ENCODE results near the gene BSPRY.

Gene BSPRY

DNA sequence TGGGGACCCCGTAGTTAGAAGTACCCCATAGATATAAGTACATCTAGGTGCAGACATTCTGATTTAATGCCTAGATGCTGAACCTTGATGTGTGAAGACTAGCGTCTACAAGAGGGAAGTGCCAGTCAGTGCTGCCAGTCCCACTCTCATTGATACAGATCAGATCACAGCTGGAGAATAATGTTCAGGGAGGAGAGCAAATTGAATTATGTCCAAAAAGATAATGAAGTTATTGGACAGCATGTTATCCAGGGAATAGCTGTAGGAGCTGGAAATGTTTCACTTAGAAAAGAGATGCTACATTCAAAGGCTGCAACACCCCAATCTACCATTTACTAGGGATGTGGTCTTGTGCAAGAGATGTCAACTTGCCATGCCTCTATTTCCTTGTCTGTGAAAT, 30.3 kb upstream of the BSPRY start:
- TF ChIP-seq, protein P1, sequence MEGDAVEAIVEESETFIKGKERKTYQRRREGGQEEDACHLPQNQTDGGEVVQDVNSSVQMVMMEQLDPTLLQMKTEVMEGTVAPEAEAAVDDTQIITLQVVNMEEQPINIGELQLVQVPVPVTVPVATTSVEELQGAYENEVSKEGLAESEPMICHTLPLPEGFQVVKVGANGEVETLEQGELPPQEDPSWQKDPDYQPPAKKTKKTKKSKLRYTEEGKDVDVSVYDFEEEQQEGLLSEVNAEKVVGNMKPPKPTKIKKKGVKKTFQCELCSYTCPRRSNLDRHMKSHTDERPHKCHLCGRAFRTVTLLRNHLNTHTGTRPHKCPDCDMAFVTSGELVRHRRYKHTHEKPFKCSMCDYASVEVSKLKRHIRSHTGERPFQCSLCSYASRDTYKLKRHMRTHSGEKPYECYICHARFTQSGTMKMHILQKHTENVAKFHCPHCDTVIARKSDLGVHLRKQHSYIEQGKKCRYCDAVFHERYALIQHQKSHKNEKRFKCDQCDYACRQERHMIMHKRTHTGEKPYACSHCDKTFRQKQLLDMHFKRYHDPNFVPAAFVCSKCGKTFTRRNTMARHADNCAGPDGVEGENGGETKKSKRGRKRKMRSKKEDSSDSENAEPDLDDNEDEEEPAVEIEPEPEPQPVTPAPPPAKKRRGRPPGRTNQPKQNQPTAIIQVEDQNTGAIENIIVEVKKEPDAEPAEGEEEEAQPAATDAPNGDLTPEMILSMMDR (conservative IDR thresholded peaks at IDR 0.05; ENCODE audit: low read depth, low read length): no peak

DNA sequence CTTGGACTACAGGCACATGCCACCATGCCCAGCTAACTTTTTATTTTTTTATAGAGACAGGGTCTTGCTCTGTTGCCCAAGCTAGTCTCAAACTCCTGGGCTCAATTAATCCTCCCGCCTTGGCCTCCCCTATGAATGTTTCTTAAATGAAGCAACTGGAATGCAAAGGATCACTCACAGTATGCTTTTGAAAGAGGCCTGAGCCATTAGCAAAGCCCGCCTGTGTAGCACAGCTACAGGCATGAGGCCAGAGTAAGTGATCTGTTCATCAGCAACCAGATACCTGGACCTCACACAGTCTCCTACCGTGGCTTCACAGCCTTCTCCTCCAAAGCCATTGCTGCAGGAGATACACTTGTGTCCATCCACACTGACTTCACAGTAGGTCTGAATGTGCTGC, 29.3 kb upstream of the BSPRY start:
- H3K4me3 ChIP-seq (ENCODE audit: low read length): no peak overlapping the region
- DNase-seq (ENCODE audit: low read depth): no peak
- TF ChIP-seq, protein P1 (conservative IDR thresholded peaks at IDR 0.05; ENCODE audit: low read depth, low read length): no peak

More for the DNA sequence above, 30.3 kb upstream of the BSPRY start:
- no peak overlapping the region for H3K4me3 ChIP-seq (ENCODE audit: low read length)
- no peak for DNase-seq (ENCODE audit: low read depth)

DNA sequence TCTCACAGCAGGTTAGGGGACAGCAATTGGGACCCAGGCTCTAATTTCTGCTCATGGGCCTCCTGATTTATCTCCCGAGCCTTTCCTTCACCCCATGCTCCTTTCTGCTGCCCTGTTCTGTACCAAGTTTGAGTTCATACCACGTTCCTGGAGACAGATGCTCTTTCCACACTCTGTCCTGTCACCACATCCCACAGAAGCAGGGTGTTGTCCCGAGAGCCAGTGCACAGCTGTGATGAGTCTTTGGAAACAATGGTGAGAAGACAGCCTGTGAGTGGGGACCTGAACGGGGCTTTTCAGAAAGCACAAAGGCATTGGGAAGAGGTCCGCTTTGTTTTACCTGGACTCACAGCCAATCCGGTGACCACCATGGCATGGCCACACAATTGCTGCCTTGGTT, 26.7 kb upstream of the BSPRY start:
- TF ChIP-seq, protein P1 (conservative IDR thresholded peaks at IDR 0.05; ENCODE audit: low read depth, low read length): no peak
- no peak for DNase-seq (ENCODE audit: low read depth)
- H3K4me3 ChIP-seq (ENCODE audit: low read length): no peak overlapping the region

DNA sequence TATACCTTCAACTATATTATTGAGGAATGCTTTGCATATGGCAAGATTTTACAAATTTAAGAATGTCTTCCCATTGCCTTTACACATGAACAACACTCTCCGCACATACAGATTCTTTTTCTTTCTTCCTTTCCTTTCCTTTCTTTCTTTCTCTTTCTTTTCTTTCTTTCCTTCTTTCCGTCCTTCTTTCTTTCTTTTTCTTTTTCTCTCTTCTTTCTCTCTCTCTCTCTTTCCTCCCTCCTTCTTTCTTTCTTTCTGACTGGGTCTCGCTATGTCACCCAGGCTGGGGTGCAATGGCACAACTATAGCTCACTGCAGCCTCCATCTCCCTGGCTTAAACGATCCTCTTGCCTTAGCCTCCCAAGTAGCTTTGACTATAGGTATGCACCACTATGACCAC, 23.1 kb upstream of the BSPRY start:
- no peak overlapping the region for H3K4me3 ChIP-seq (ENCODE audit: low read length)
- no peak for DNase-seq (ENCODE audit: low read depth)
- TF ChIP-seq, protein P1 (conservative IDR thresholded peaks at IDR 0.05; ENCODE audit: low read depth, low read length): no peak

DNA sequence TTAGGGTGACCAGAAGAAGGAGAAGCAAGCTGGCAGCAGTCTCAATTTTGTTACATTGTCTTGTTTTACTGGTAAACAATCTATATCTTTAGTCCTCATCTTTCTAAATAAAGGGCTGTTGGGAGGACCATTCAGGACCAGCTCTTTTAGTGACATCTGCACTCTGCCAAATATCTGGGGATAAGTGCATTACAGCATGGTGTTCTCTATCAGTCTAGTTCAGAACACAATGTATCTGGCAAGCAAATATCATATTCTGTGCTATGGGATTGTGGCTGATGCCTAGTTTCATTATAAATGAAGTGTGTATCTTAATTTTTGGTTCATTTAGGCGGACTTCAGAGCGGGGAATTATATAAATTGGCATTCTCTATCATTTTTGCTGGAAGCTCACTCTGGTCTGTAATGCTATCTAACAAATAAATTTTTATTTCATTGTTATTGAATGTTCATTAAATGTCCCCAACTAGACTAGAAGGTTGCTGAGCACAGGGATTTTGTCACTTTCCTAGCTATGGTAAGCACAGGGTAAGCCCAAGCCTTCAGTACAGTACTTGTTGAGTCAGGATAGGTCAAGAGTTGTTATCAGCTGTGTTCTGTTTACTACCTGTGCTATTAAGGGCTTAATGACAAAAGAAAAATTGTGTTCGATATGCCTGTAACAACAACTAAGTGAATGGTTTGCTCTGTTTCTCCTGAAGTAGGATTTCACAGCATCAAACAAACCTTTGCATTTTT, 21.1 kb upstream of the BSPRY start:
- no peak for DNase-seq (ENCODE audit: low read depth)
- TF ChIP-seq, protein P1 (conservative IDR thresholded peaks at IDR 0.05; ENCODE audit: low read depth, low read length): no peak

DNA sequence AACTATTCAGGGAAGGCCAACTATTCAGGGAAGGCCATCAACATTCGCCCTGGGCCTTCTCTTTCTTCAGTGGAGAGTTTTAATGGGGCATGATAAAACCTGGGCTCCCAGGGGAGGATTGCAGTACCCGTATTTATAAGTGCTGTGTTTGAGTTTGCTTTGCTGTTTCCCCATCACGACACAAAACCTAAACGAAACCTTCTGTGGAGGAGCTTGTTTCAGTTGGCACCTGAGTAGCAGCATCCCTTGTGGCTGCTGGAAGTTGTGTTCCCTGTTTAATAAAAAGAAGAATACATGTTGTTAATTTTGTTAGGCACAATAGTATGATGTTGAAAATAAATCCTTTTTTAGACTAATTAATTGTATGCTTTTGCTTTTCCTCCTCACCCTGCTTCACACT, 17.6 kb upstream of the BSPRY start:
- no peak for DNase-seq (ENCODE audit: low read depth)
- H3K4me3 ChIP-seq (ENCODE audit: low read length): no peak overlapping the region
- TF ChIP-seq, protein P1 (conservative IDR thresholded peaks at IDR 0.05; ENCODE audit: low read depth, low read length): no peak

More for the DNA sequence above, 21.1 kb upstream of the BSPRY start:
- no peak overlapping the region for H3K4me3 ChIP-seq (ENCODE audit: low read length)

DNA sequence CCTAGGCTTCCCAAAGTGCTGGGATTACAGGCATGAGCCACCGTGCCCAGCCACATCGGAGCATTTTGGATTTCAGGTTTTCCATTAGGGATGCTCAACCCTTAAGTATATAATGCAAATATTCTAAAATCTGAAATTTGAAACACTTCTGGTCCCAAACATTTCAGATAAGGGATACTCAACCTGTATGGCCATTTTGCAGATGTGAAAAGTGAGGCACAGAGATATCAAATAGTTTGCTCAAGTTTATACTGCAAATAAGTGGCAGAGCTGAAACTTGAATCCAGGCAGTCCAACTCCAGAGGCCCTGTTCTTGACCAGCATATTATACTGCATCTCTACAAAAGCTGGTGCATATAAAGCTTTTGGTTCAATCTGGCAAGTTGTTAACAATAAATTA, 11.6 kb upstream of the BSPRY start:
- DNase-seq (ENCODE audit: low read depth): no peak
- TF ChIP-seq, protein P1 (conservative IDR thresholded peaks at IDR 0.05; ENCODE audit: low read depth, low read length): no peak
- no peak overlapping the region for H3K4me3 ChIP-seq (ENCODE audit: low read length)

Data from retinal pigment epithelial cell (primary cell).